Neural crest cell (in vitro differentiated cells): ENCODE data around the gene MTMR12. TPM values are rescaled to one million over a fixed set of nuclear protein-coding genes. Genes with fewer than 3 reads are reported as not detected.

ENCODE experiments used
- DNase-seq: peaks from one replicate; pipeline ENCODE4 v3.0.0; 2021; ENCODE audit warnings: low read depth, mixed read lengths, low spot score
- H3K27ac Mint-ChIP-seq: one replicate; pipeline ENCODE4 v1.8.0; 2021; ENCODE audit warnings: mild to moderate bottlenecking, mixed read lengths; ENCODE audit not compliant: unreplicated experiment
- H3K27me3 Mint-ChIP-seq: 2 replicates; pipeline ENCODE4 v1.8.0; 2021; ENCODE audit warnings: low read depth, mild to moderate bottlenecking, mixed read lengths
- H3K36me3 Mint-ChIP-seq: 2 replicates; pipeline ENCODE4 v1.8.0; 2021; ENCODE audit warnings: low read depth, mild to moderate bottlenecking, mixed read lengths
- H3K4me1 Mint-ChIP-seq: 2 replicates; pipeline ENCODE4 v1.8.0; 2021; ENCODE audit warnings: mixed read lengths
- H3K4me3 Mint-ChIP-seq: one replicate; pipeline ENCODE4 v1.8.0; 2021; ENCODE audit warnings: mild to moderate bottlenecking, mixed read lengths
- H3K9me3 Mint-ChIP-seq: 2 replicates; pipeline ENCODE4 v1.8.0; 2021; ENCODE audit warnings: mixed read lengths
- CTCF ChIP-seq: fragments of 200-600 bp; sonication (generic); conservative IDR thresholded peaks from 2 replicates; pipeline ENCODE4 v1.5.0; 2021; ENCODE audit warnings: antibody characterized with exemption, mild to moderate bottlenecking
- total RNA-seq: library from RNA; stranded (reverse); gene quantifications from 2 replicates; pipeline ENCODE4 v1.2.1, GENCODE V29; 2021

The MTMR12 gene
- total RNA-seq, 1 donor from 2014 or later = 28.1 TPM

GRCh38 chr5:32239385-32239784 lies 73.4 kb downstream of the MTMR12 start:
- Mint-ChIP-seq H3K27ac (no peak overlapping the region), H3K4me3 (no peak overlapping the region), H3K27me3 (no peaks in the 10 kb centered on the region), H3K36me3 (peaks cover 21% of the 10 kb centered on the region), H3K4me1 (peaks cover 24% of the 10 kb centered on the region), H3K9me3 (no peaks in the 10 kb centered on the region)
- no peak for DNase-seq
- no peak for TF ChIP-seq CTCF

- no peaks in the 10 kb centered on the region for H3K27me3 Mint-ChIP-seq
- no peak overlapping the region for H3K4me3 Mint-ChIP-seq
- H3K4me1 Mint-ChIP-seq = peaks cover 19% of the 10 kb centered on the region
- peak overlapping the region; percentile 25 for H3K27ac Mint-ChIP-seq
- TF ChIP-seq CTCF = no peak
- no peak for DNase-seq
- H3K36me3 Mint-ChIP-seq = peaks cover 15% of the 10 kb centered on the region
- no peaks in the 10 kb centered on the region for H3K9me3 Mint-ChIP-seq
These were observed 78.9 kb downstream of the MTMR12 start for GRCh38 chr5:32233696-32234447.

GRCh38 chr5:32233220-32233695 lies 79.5 kb downstream of the MTMR12 start:
- Mint-ChIP-seq H3K27me3 (no peaks in the 10 kb centered on the region), H3K36me3 (peaks cover 18% of the 10 kb centered on the region), H3K27ac (peak overlapping the region; percentile 25), H3K9me3 (no peaks in the 10 kb centered on the region), H3K4me3 (no peak overlapping the region), H3K4me1 (peaks cover 19% of the 10 kb centered on the region)
- DNase-seq = no peak
- no peak for TF ChIP-seq CTCF

GRCh38 chr5:32232441-32233219 lies 80.1 kb downstream of the MTMR12 start:
- peak; percentile 82 for TF ChIP-seq CTCF
- Mint-ChIP-seq H3K27ac (no peak overlapping the region), H3K27me3 (no peaks in the 10 kb centered on the region), H3K4me3 (no peak overlapping the region), H3K36me3 (peaks cover 18% of the 10 kb centered on the region), H3K9me3 (no peaks in the 10 kb centered on the region), H3K4me1 (peaks cover 19% of the 10 kb centered on the region)
- DNase-seq = peak; percentile 66

DNA sequence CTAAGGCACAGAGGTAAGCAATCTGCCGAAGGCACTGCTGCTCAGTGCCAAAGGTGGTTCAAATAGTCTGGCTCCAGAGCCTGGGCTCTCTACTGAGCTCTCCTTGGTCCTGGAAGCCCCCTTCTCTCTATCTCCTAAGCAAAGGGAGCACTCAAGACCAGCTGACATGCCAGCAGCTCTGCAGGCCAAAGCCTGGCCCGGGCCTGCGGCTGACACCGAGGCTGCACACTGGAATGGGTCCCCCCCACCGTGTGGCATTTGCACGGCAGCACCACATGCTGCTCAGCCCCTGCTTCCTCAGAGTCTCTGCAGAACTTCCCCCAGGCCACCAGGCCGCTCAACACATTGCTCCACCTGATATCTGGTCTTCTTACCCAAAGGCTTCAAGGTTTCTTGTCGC lies 80.8 kb downstream of the MTMR12 start:
- H3K36me3 Mint-ChIP-seq = peaks cover 15% of the 10 kb centered on the region
- no peak overlapping the region for H3K27ac Mint-ChIP-seq

More for the DNA sequence above, 80.8 kb downstream of the MTMR12 start:
- Mint-ChIP-seq H3K4me1 (peaks cover 19% of the 10 kb centered on the region), H3K27me3 (no peaks in the 10 kb centered on the region), H3K4me3 (no peak overlapping the region), H3K9me3 (no peaks in the 10 kb centered on the region)
- DNase-seq = no peak
- no peak for TF ChIP-seq CTCF
